Upper lobe of left lung (tissue), 4 donors: ENCODE measurements around the gene CAB39.

ENCODE experiments used
- CTCF ChIP-seq, 6 experiments: fragments of 450-650 bp in 4 of 6; fragments of 200-600 bp in 2 of 6; sonication (generic) in 2 of 6; IDR thresholded peaks; one replicate each; pipeline ENCODE4 v1.5.1; 2016 to 2019; ENCODE audit warnings: antibody characterized with exemption in 6 of 6
- EP300 ChIP-seq, 4 donors: sonication (generic); formaldehyde crosslinking; IDR thresholded peaks; one replicate each; pipeline ENCODE4 v1.5.1; 2017; ENCODE audit warnings: antibody characterized with exemption in 4 of 4, control low read depth in 2 of 4
- POLR2A ChIP-seq, 4 donors: fragments of 450-650 bp; IDR thresholded peaks; one replicate each; pipeline ENCODE4 v1.5.1; 2016 to 2017; ENCODE audit warnings: antibody characterized with exemption in 4 of 4, mild to moderate bottlenecking in 2 of 4
- POLR2AphosphoS5 ChIP-seq, 2 donors: sonication (generic); formaldehyde crosslinking; IDR thresholded peaks; one replicate each; pipeline ENCODE4 v1.5.1; 2017; ENCODE audit warnings: antibody characterized with exemption in 2 of 2

GRCh38 chr2:230821991-230822520 is 109.4 kb downstream of the CAB39 start:
- no peak for TF ChIP-seq CTCF (IDR thresholded peaks at IDR 0.05)
- TF ChIP-seq EP300 (IDR thresholded peaks at IDR 0.05), result no peak
- TF ChIP-seq POLR2A (IDR thresholded peaks at IDR 0.05), result no peak
- TF ChIP-seq POLR2AphosphoS5 (IDR thresholded peaks at IDR 0.05), result no peak
